GM18951 (cell line): Measurements from ENCODE around the gene F13A1.

Experiments used
- POLR2A ChIP-seq: IDR thresholded peaks from 4 replicates; pipeline ENCODE4 v1.6.1; 2011; ENCODE audit warnings: mild to moderate bottlenecking; ENCODE audit not compliant: insufficient read length, insufficient read depth; ENCODE audit errors: extremely low read depth
- in situ Hi-C: fragments of 300-500 bp; cut with MboI; formaldehyde crosslinking; loops from one replicate; pipeline ENCODE4 v1.12.0; 2022; ENCODE audit warnings: low sequenced_read_pairs, mixed read lengths, inconsistent platforms; ENCODE audit not compliant: unreplicated experiment

The F13A1 gene

DNA sequence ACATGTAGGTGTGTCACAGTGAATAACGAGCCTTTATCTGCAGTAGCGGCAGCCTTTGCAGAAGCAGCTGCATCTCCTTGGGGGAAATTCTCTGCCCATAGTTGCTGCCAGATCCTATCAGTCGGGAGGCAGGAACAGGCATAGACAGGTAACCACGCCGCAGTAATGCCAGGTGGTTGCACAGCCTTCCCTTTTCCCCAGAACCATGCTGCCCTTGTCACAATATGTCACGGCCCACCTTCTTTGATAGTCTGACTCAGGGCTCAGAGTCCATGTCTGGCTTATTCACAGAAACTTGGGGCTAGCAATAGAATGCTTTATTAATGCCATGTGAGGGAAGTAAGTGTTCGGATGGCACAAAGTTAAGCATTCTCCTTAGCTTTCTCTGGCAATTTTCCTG, 76.6 kb downstream of the F13A1 start:
- in situ Hi-C loops = no loop called here
- TF ChIP-seq POLR2A = no peak

GRCh38 chr6:6239598-6240581, 80.6 kb downstream of the F13A1 start:
- TF ChIP-seq POLR2A = no peak
- in situ Hi-C loops = no loop called here

DNA sequence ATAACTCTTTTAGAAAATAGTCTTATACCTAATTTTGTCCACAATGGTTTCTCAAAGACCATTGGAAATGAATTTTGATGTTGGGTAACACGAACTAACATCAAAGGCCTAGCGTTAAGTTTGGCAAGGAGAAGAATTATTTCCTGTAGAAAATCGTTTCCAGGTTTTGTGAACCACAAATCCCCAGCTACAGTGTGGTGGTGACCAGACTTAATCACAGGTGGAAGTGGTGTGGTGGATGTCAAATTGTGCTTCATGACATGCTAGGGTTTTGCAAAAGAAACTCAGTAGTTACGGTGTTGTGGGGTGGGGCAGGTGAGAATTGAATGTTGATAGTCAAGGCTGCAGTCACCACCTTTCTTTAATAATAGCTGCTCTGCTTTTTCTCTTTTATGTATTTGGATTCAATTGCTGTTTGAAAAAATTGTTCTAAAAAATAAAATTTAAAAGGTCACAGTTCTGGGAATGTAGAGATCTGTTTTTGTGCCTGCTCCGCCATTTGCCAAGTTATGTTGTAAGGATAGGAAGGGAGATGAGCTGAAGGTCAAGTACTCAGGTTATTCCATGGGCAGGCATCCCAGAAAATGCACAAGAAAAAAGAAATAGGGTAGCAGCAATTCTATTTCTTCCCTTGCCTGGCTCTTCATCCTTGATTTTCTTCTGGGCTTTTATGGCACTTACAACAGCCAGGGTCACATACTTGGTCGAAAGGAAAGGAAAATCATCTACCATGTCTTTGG, 83.6 kb downstream of the F13A1 start:
- in situ Hi-C loops = no loop called here
- no peak for TF ChIP-seq POLR2A

GRCh38 chr6:6235786-6236185, 84.7 kb downstream of the F13A1 start:
- in situ Hi-C loops = no loop called here
- TF ChIP-seq POLR2A = no peak

DNA sequence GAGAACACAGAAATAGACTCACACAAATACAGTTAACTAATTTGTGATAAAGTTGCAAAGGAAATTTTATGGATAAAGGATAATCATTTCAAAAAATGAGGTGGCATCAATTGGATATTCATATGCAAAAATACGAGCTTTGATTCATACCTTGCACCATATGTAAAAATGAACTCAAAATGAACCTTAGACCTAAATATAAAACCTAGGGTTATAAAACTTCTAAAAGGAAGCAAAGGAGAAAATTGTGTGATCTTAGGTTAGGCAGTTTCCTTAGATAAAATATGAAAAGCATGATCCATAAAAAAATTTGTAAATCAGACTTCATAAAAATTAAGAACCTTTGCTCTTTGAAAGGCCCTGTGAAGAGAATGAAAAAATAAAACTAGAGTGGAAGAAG, 85.5 kb downstream of the F13A1 start:
- no peak for TF ChIP-seq POLR2A
- in situ Hi-C loops = no loop called here

- no peak for TF ChIP-seq POLR2A
- in situ Hi-C loops = no loop called here
Measured at GRCh38 chr6:6230286-6230685, 90.2 kb downstream of the F13A1 start.

DNA sequence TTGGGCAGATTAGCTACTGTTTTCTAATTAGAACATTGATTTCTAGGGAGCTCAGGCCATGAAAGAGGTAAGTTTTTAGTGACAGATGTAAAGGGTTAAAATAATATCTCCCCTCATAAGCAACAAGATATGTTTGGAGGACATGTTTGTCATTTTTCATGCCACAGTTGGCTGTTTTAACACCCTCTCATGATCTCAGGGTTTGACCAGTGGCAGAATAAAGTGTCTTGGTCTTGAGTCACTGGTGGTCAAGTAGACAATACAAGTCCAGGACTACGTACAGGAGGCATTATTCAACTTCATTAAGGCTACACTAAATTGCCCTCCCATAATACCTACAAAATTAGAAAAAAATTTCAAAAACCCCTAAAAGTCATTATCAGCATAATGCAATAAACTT, 92.6 kb downstream of the F13A1 start:
- in situ Hi-C loops = no loop called here
- TF ChIP-seq POLR2A = no peak

GRCh38 chr6:6225885-6226529, 94.5 kb downstream of the F13A1 start:
- TF ChIP-seq POLR2A = no peak
- in situ Hi-C loops = no loop called here

DNA sequence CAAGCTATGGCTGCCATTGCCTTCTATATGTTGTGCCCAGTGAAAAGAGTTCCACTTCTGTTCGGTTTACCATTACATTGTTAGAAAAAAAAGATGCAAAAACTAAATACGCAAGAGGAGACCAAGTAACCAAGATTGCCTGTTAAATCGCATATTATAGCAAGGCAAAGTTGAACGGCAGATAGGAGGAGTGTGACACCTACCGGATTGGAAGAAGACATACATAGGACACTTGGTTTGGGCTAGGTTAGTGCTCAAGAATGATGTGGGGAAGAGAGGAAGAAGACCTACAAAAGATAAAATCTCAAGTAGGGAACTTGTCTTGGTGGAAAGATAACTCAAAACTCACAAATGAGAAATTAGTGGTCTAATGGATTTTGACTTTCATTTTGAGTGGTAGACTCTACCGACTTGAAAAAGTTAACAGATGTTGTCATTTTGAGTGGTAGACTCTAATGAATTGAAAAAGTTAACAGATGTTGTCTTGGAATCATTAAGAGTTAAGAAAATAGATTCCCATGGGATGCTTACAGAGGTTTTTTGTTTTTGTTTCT, 95.5 kb downstream of the F13A1 start:
- in situ Hi-C loops = no loop called here
- no peak for TF ChIP-seq POLR2A

DNA sequence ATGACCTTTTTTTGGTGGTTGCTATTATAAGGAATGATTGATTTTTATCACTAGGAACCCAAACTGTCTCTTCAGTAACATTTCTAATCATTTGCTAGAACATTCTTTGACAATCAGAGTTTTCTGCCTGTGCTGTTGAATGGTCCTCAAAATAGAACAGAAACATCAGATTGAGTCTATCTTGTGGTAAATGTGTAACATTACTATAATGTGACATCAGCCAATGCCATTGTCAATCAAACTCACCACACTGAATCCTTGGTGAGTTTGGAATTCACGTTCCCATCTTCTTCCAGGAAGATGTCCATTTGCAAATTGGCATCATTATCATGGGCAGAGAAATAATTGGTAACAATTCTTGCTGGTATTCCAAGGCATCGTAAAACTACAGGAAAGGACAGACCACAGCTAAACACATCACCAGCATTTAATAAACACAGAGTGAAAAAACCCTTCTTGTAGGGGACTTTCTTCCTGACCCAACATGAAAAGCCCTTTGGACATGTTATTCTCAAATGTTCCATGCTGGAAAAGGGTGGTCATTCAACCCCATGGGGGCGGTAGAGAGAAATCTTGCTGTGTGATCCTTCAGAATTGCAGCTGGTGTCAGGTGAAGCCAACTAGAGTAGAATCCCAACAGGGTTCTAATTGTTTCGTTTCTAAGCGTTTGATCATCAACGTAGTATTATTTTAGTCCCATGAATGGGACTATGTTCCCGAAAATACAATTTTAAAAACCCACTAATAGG, 98.5 kb downstream of the F13A1 start:
- in situ Hi-C loops = no loop called here
- TF ChIP-seq POLR2A = no peak

DNA sequence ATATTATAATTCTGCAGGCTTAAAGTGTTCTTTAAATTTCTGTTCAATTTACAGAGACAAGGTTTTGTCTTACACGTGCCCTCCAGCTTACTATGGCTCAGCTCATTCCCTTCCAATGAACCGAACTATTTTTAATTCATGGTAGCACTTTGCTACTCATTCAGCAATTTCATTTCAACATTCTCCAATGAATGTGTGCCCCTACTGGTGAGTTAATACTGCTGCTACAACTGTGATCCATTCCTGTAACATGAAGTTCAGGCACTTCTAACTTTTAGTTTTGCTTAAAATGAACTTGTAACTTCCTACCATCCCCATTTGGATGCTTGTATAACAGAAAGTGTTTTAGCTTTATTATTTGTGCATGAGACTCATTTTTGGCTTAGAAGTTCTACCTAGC, 99.7 kb downstream of the F13A1 start:
- TF ChIP-seq POLR2A = no peak
- in situ Hi-C loops = no loop called here

DNA sequence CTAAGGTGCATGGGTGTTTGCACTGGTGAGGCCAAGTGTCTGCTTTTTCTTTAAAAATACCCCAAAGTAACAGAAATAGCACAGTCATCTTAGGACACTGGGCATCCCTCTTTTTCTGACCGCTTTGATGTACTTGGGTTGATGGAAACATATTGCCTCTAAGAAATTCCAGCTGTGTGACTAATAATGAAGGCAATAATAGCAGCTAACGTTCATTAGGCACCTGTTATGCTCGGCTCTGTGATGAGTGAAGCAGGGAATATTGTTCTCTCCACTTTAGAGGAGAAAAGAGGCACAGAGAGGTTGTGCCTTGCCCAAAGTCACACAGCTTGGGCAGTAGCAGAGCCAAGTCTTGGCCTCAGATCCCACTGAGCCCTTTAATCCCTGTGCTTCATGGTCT, 100.7 kb downstream of the F13A1 start:
- TF ChIP-seq POLR2A = no peak
- in situ Hi-C loops = no loop called here
